ENCODE results near the gene EIF4EBP2. TPM values are rescaled to one million over a fixed set of nuclear protein-coding genes. Genes with fewer than 3 reads are reported as not detected.

Gene EIF4EBP2
- total and polyA plus RNA-seq, 2 experiments from 2014 or later: 42.0 to 131 TPM

- peaks cover 5% of the 10 kb centered on the region for H3K27me3 ChIP-seq (ENCODE audit: insufficient read depth)
- H3F3A ChIP-seq (replicated peaks; ENCODE audit: low read depth): peaks cover 12% of the 10 kb centered on the region; the same call in 1 of the 2 replicates
- no peak overlapping the region for H2AFZ ChIP-seq
- no peak overlapping the region for H3K4me3 ChIP-seq
- TF ChIP-seq ETS1 (IDR thresholded peaks at IDR 0.05) (no peak), CREB1 (CRISPR knock-in tag; IDR thresholded peaks at IDR 0.05; ENCODE audit: low read depth) (no peak), ZNF462 (CRISPR knock-in tag; IDR thresholded peaks at IDR 0.05) (no peak), STAT1 (IDR thresholded peaks at IDR 0.05; ENCODE audit: unreplicated experiment) (no peak), JUNB (IDR thresholded peaks at IDR 0.05; ENCODE audit: unreplicated experiment) (no peak), EZH2phosphoT487 (IDR thresholded peaks at IDR 0.05; ENCODE audit: unreplicated experiment) (no peak), POLR2AphosphoS5 (IDR thresholded peaks at IDR 0.05; ENCODE audit: low read depth) (no peak), NANOG (IDR thresholded peaks at IDR 0.05; ENCODE audit: borderline replicate concordance) (no peak)
- no peak for DNase-seq (ENCODE audit: low spot score)
- H3K27ac Mint-ChIP-seq: no peak overlapping the region
- no peaks in the 10 kb centered on the region for H3K36me3 Mint-ChIP-seq (ENCODE audit: low read depth)
- peaks cover 3% of the 10 kb centered on the region; the same call in 1 of the 2 replicates for H3K4me1 ChIP-seq (ENCODE audit: insufficient read depth)
- H3K9me2 ChIP-seq (ENCODE audit: insufficient read depth): no peaks in the 10 kb centered on the region
- H3K4me1 Mint-ChIP-seq: peaks cover 17% of the 10 kb centered on the region
- H3K79me2 ChIP-seq (replicated peaks; ENCODE audit: insufficient read depth): no peaks in the 10 kb centered on the region
- peaks cover 22% of the 10 kb centered on the region for H3K27me3 Mint-ChIP-seq (ENCODE audit: insufficient read depth, low read depth, poor library complexity)
- H4K20me1 ChIP-seq (replicated peaks; ENCODE audit: insufficient read depth): no peaks in the 10 kb centered on the region; the same call in 1 of the 2 replicates
- no peak overlapping the region for H3K27ac ChIP-seq (ENCODE audit: low read depth)
- ATAC-seq: no peak
- H3K9me3 Mint-ChIP-seq: no peaks in the 10 kb centered on the region; the same call in 2 of the 3 replicates
- no peak overlapping the region for H3K4me3 Mint-ChIP-seq
- no peak overlapping the region for H3K4me2 ChIP-seq
- H3K36me3 ChIP-seq (ENCODE audit: insufficient read depth): no peaks in the 10 kb centered on the region
These were observed 61.3 kb downstream of the EIF4EBP2 start for GRCh38 chr10:70465278-70465677.
